DMS53 (cell line): Measurements from ENCODE around the gene PRLH.

Source experiments
- DNase-seq: peaks from one replicate; lab custom pipeline; 2025; lab: John Stamatoyannopoulos, UW

Gene PRLH

GRCh38 chr2:237539681-237540080 lies 26.7 kb upstream of the PRLH start:
- DNase-seq = no peak

- no peak for DNase-seq
Measured at GRCh38 chr2:237540223-237540775, 26.1 kb upstream of the PRLH start.

DNA sequence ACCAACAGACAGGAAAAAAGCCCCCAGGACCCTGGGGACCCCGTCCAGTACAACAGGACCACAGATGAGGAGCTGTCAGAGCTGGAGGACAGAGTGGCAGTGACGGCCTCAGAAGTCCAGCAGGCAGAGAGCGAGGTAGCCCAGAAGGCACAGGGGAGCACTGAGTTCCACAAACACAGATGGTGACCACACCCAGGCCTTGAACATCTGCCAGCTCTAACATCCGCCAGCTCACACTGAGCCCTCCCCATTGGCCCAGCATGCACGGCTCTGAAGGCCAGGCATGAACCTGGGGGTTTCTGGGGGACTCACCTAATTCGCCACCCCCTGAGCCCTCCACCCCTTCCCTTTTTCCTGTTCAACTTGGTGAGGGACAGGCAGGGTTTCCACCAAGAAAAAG lies 25.6 kb upstream of the PRLH start:
- peak; percentile 52 for DNase-seq

GRCh38 chr2:237541243-237541642 lies 25.1 kb upstream of the PRLH start:
- DNase-seq = no peak

DNA sequence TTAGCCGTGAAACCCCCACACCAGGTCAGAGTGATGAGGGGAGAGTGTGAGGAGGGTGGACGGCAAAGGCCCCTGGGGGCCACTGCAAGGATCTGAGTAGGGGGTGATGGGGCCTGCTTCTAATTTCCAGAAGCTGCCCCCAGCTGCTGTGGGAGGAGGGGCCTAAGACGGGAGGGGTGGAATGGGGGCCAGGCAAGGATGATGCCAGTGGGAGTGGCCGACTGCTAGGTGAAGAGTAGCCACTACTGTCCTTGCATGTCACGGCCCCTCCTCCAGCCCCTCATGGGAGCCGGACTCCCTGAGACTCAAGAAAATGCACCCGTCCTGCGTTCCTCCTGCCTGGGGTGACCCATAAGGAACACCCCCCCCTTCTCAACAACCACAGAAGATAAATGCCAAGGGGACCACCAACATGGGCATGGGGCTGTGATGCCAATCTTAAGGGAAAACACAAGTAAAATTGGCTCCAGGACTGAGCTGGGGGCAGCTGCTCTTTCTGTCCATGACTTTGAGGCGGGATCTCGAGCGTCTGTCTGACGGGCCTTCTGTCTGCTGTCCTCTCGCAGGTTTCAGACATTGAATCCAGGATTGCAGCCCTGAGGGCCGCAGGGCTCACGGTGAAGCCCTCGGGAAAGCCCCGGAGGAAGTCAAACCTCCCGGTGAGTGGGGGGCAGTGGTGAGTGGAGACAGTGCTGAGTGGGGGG lies 24.2 kb upstream of the PRLH start:
- no peak for DNase-seq

- DNase-seq = no peak
Measured at GRCh38 chr2:237546040-237546875, 20.1 kb upstream of the PRLH start.

DNA sequence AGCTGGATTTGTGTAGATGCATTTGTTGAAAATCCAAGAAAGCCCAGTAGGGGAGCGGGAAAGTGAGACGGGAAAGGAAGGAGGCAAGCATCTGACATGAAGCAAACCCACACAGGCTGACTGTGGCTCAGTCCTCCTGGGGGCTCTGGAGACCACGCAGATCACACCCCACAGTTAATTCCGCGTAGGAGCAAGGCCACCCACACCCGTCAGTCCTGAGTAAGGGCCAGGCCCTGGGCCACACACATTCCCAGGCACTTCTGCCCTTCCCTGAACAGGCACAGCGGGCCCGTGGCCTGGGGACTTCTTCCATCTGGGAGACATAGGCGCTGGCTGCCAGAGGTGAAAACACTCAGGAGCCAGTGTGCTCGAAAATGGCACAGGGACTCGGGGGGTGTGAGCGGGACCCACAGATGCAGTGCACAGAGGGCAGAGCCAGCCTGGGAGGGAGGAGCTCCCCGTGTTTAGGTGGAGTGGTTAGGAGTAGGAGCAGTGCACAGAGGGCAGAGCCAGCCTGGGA lies 19.4 kb upstream of the PRLH start:
- no peak for DNase-seq

- no peak for DNase-seq
Measured at GRCh38 chr2:237547841-237548416, 18.4 kb upstream of the PRLH start.

GRCh38 chr2:237549216-237549615 lies 17.2 kb upstream of the PRLH start:
- DNase-seq = no peak

GRCh38 chr2:237549643-237550415 lies 16.5 kb upstream of the PRLH start:
- DNase-seq = no peak

GRCh38 chr2:237551071-237551574 lies 15.3 kb upstream of the PRLH start:
- DNase-seq = no peak

DNA sequence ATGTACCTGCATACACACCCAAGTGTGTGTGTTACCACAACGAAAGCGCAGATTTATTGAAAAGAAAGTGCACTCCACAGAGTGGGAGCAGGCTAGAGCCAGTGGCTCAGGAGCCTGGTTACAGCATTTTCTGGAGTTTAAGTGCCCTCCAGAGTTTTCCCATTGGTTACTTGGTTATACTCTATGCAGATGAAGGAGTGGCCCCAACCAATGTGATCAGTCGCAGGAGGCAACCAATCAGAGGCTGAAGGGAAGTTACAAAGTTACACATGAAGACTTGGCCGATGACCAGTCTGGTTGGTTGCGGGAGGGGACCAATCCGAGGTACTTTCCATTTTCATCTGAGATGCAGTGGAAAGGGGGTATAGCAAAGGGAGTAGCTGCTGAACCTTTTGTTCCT lies 13.5 kb upstream of the PRLH start:
- DNase-seq = no peak

DNA sequence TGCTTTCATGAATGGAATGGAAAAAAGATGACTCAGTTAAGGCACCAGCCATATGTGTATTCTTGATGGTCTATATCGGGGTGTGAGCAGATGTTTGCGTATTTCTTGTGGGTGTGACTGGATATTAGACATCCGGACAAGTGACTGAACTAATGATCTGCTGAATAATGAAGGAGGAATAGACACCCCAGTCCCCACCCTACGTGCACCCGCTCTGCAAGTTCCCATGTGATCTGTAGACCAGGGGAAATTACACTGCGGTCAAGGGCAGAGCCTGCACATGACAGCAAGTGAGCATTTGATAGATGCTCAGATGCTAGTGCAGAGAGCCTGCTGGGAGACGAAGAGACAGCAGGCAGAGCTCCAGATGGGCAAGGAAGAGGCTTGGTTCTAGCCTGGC lies 12.4 kb upstream of the PRLH start:
- DNase-seq = no peak

DNA sequence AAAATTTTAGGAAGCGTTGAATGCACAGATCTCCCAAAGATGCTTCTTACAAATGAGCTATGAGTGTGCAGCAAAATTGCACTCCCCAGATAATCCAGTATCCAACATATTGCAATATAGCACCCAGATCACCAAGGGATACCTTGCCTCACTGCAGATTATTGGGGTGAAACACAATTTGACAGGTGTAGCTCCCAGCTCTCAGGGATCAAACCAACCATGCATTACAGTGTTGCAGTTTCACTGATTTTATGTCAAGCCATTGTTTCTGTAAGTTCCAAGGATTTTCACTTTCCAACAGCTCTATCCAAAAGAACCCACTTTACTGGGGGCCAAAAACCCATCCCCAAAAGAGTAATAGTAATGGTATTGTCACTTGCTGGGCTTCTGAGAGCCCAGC lies 10.8 kb upstream of the PRLH start:
- no peak for DNase-seq

DNA sequence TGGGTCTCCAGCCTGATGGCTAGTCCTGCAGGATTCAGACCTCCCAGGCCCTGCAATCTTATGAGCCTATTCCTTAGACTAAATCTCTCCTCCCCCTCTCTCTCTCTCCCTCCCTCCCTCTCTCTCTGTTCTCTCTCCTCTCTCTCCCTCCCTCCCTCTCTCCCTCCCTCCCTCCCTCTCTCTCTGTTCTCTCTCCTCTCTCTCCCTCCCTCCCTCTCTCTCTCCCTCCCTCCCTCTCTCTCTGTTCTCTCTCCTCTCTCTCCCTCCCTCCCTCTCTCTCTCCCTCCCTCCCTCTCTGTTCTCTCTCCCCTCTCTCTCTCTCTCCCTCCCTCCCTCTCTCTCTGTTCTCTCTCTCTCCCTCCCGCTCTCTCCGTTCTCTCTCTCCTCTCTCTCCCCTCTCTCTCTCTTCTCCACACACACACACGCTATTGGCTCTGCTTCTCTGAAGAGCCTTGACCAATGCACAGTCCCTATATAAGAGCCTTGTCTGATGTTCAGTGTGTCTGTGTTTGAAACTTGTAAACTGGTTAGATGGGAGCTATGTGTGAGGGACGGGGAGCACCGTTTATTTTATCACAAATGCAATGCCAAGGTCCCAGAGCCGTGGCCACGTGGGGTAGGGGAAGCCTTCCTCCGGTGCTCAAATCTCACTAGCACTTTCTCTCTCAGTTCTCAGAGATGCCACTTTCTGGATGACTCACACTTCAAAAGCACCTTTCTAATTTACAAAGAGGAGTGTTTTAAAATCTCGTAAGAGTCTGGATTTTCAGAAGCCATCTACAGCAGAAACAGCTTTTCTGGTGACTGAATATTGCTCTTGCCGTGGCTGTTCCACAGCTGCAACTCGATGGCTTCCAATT lies 9.4 kb upstream of the PRLH start:
- no peak for DNase-seq

DNA sequence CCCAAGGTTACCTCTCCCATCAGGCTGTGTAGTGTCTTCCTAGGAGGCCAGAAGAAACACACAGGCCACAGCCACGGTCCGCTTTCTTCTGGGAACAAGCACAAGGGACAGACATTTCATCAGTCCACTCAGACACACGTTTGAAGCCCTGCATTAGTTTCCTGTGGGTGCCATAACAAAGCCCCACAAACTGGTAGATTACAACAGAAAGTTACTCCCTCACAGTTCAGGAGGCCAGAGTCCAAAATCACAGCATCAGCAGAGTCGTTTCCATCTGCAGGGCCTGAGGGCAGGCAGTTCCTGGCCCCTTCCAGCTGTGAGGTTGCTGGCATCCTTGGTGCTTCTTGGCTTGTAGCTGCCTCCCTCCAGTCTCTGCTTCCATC lies 8.8 kb upstream of the PRLH start:
- DNase-seq = no peak

DNA sequence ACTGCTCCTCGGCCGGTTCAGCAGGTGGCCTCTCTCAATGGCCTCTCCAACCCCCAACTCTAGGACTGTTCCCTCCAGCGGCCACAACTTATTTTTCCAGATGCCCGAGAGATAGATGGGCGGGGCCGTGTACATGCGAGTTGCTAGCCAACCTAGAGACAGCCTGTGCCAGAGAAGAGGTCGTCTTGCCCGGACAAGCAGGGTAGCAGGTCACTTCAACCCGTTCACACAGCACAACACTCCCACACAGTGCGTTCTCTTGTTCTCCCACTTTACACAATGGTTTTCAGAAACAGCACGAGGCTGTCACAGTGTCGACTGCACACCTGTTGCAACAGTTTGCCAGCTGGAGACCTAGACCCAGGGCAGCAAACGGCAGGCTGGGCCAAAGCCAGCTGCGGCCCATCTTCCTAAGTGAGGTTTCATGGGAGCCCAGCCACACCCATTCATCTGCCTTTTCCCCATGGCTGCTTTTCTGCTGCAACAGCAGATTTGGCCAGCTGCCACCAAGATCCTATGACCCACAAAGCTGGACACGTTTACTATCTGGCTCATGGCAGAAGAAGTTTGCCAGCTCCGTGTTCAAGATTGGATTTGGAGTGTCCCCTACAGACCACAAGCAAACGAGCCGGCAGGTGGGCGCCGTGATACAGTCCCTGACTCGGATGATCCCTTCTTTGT lies 7.3 kb upstream of the PRLH start:
- peak; percentile 60 for DNase-seq

DNA sequence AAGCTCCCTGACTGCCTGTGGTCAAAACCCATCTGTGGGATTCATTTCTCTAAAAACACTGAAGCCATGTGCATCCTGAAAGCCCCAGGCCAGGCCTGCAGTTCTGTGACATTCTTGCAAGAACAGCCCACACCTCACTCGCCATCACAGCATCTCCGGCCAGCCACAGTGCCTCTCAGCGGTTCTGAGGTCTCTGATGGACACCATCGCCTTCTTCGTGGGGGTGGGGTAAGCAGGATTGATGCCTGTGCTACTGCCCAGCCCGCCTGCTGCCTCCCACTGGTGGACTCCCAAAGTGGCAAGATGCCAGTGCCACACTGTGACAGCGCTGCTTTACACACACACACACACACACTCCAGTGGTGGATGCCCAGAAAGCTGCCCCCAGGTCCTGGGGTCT lies 5.2 kb upstream of the PRLH start:
- DNase-seq = no peak

DNA sequence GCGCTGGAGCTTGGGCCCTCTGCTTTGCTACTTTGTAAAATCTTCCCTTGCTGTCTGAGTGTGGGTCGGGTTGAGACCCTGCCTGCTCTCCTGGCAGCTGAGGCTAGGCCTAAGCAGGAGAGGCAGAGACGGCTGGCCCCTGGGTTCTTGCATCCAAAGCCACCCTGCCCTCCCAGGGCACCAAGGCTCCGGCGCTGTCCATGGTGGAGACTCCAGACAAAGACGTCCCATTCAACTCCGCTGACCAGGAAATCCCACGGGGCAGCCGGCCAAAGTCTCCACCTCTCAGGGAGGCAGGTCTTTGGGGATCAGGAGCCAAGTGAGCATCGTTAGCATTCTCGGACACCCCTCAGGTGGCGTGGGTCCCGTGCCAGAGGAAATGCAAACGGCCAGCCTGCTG lies 2.6 kb upstream of the PRLH start:
- DNase-seq = no peak

GRCh38 chr2:237564526-237565131 lies 1.7 kb upstream of the PRLH start:
- no peak for DNase-seq
